ENCODE measurements around the gene MYOF. TPM values are rescaled to one million over a fixed set of nuclear protein-coding genes. Genes with fewer than 3 reads are reported as not detected.

MYOF gene
- total RNA-seq, 2 experiments from 2014 or later: 0.91 to 1.9 TPM

GRCh38 chr10:93403152-93404047 is 78.7 kb downstream of the MYOF start:
- Mint-ChIP-seq H3K27me3 (peaks cover 3% of the 10 kb centered on the region), H3K27ac (no peak overlapping the region), H3K9me3 (no peaks in the 10 kb centered on the region), H3K4me1 (peaks cover under 1% of the 10 kb centered on the region), H3K36me3 (no peaks in the 10 kb centered on the region), H3K4me3 (no peak overlapping the region)
- no peak for ATAC-seq (ENCODE audit: low read depth)
- no peak for DNase-seq
- POLR2A ChIA-PET: no interaction called here

DNA sequence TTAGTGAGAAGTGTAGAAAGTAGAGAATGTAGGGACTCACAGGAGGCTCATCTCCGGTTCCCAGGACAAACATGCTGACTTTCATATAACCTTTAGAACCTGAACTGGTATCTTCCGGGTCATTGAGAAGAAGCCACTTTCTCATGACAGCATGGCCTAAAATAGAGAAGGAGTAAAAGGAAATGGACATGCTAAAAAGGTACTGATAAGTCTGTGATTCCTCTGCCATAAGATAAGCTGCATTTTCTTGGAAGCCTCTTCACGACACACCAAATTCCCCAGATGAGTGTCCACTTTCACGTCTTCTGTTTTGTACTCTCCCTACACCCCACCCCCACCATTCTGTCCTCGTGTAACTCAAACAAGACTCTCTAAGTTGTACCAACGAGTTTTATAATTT is 79.9 kb downstream of the MYOF start:
- Mint-ChIP-seq H3K36me3 (no peaks in the 10 kb centered on the region), H3K4me3 (no peak overlapping the region), H3K27me3 (peaks cover 8% of the 10 kb centered on the region), H3K4me1 (no peaks in the 10 kb centered on the region), H3K27ac (no peak overlapping the region), H3K9me3 (no peaks in the 10 kb centered on the region)
- ATAC-seq (ENCODE audit: low read depth): no peak
- POLR2A ChIA-PET: no interaction called here
- no peak for DNase-seq

- Mint-ChIP-seq H3K4me1 (no peaks in the 10 kb centered on the region), H3K27ac (no peak overlapping the region), H3K4me3 (no peak overlapping the region), H3K36me3 (no peaks in the 10 kb centered on the region), H3K9me3 (no peaks in the 10 kb centered on the region), H3K27me3 (peaks cover 8% of the 10 kb centered on the region)
- ATAC-seq (ENCODE audit: low read depth): no peak
- DNase-seq: no peak
- POLR2A ChIA-PET: no interaction called here
Measured at GRCh38 chr10:93398528-93398927, 83.6 kb downstream of the MYOF start.

- no peaks in the 10 kb centered on the region for H3K36me3 Mint-ChIP-seq
- DNase-seq (no peak), ATAC-seq (ENCODE audit: low read depth) (no peak)
- no peaks in the 10 kb centered on the region for H3K4me1 Mint-ChIP-seq
- no peak overlapping the region for H3K27ac Mint-ChIP-seq
- no peaks in the 10 kb centered on the region for H3K9me3 Mint-ChIP-seq
- POLR2A ChIA-PET: no interaction called here
- H3K4me3 Mint-ChIP-seq: no peak overlapping the region
- H3K27me3 Mint-ChIP-seq: peaks cover 5% of the 10 kb centered on the region
Measured at GRCh38 chr10:93397020-93397419, 85.1 kb downstream of the MYOF start.

GRCh38 chr10:93393211-93393610 is 88.9 kb downstream of the MYOF start:
- Mint-ChIP-seq H3K4me1 (no peaks in the 10 kb centered on the region), H3K4me3 (no peak overlapping the region), H3K36me3 (no peaks in the 10 kb centered on the region), H3K27ac (no peak overlapping the region), H3K9me3 (no peaks in the 10 kb centered on the region), H3K27me3 (peaks cover 11% of the 10 kb centered on the region)
- DNase-seq (no peak), ATAC-seq (ENCODE audit: low read depth) (no peak)
- POLR2A ChIA-PET: no interaction called here

- ATAC-seq (ENCODE audit: low read depth) (no peak), DNase-seq (no peak)
- POLR2A ChIA-PET: no interaction called here
- peaks cover 2% of the 10 kb centered on the region for H3K9me3 Mint-ChIP-seq
- no peak overlapping the region for H3K27ac Mint-ChIP-seq
- peaks cover 3% of the 10 kb centered on the region for H3K36me3 Mint-ChIP-seq
- peaks cover 7% of the 10 kb centered on the region for H3K27me3 Mint-ChIP-seq
- peaks cover 8% of the 10 kb centered on the region for H3K4me1 Mint-ChIP-seq
- no peak overlapping the region for H3K4me3 Mint-ChIP-seq
Measured at GRCh38 chr10:93392121-93392520, 90.0 kb downstream of the MYOF start.

DNA sequence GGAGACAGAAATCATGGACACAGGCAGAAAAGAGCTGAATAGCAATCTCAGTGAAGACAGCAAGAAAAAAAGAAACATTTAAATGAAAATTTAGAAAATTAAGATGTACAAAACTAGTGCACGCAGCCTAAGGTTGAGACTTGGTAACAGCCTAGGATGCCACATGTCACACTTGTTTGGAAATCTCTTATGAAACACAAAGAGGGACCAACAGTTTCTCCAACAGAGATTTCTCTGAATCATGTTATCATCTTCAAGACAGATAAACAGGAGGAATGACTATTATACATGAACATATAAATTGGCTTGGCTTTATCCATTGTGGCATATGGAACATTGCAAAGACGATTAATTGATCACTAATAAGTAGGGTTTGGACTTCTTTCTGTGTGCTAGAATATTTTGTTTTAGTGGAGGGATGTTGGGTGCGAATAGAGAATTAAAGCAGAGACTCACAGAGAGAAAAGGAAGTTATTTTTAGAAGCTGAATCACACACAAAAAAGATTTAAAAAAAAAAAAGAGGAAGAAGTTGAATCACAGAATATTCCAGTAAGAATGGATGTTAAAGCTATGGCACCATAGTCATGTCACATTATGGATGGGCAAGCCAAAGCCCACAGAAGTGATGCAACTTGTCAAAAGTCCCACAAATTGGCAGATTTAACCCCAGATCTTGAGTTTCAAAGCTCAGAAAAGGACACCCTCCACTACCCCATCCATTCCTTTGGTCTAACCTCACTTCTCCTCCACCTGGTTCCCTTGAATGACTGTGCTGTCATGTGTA is 91.6 kb downstream of the MYOF start:
- DNase-seq (no peak), ATAC-seq (ENCODE audit: low read depth) (no peak)
- peaks cover 5% of the 10 kb centered on the region for H3K36me3 Mint-ChIP-seq
- H3K9me3 Mint-ChIP-seq: peaks cover 2% of the 10 kb centered on the region
- H3K27ac Mint-ChIP-seq: no peak overlapping the region
- H3K4me3 Mint-ChIP-seq: no peak overlapping the region
- POLR2A ChIA-PET: no interaction called here
- H3K27me3 Mint-ChIP-seq: peaks cover 7% of the 10 kb centered on the region
- H3K4me1 Mint-ChIP-seq: peaks cover 16% of the 10 kb centered on the region

- peaks cover 5% of the 10 kb centered on the region for H3K36me3 Mint-ChIP-seq
- peaks cover 2% of the 10 kb centered on the region for H3K9me3 Mint-ChIP-seq
- peaks cover 19% of the 10 kb centered on the region for H3K4me1 Mint-ChIP-seq
- DNase-seq (peak; percentile 36), ATAC-seq (ENCODE audit: low read depth) (peak; percentile 78)
- peak overlapping the region; percentile 86 for H3K27ac Mint-ChIP-seq
- peak overlapping the region; percentile 58 for H3K4me3 Mint-ChIP-seq
- H3K27me3 Mint-ChIP-seq: peaks cover 6% of the 10 kb centered on the region
- POLR2A ChIA-PET: interaction anchor here (1.2 to 1.3 kb wide), 2 partner anchors 27 to 109 kb away, joined by 3 read pairs; partner anchors contain the start of gene CEP55
Measured at GRCh38 chr10:93386631-93387369, 95.3 kb downstream of the MYOF start.

GRCh38 chr10:93385345-93385744 is 96.8 kb downstream of the MYOF start:
- H3K4me1 Mint-ChIP-seq: peaks cover 19% of the 10 kb centered on the region

GRCh38 chr10:93384006-93384405 is 98.1 kb downstream of the MYOF start:
- no peaks in the 10 kb centered on the region for H3K27me3 Mint-ChIP-seq
- H3K36me3 Mint-ChIP-seq: peaks cover 5% of the 10 kb centered on the region
- no peak overlapping the region for H3K27ac Mint-ChIP-seq
- POLR2A ChIA-PET: interaction anchor here (0.6 kb wide), 1 partner anchor 86 kb away, joined by 4 read pairs; no protein-coding TSS in a partner anchor
- peaks cover 29% of the 10 kb centered on the region for H3K4me1 Mint-ChIP-seq
- H3K4me3 Mint-ChIP-seq: no peak overlapping the region
- H3K9me3 Mint-ChIP-seq: peaks cover 2% of the 10 kb centered on the region
- no peak for DNase-seq
- no peak for ATAC-seq (ENCODE audit: low read depth)

More at GRCh38 chr10:93385345-93385744, 96.8 kb downstream of the MYOF start:
- no peak overlapping the region for H3K27ac Mint-ChIP-seq
- no peaks in the 10 kb centered on the region for H3K27me3 Mint-ChIP-seq
- H3K36me3 Mint-ChIP-seq: peaks cover 5% of the 10 kb centered on the region
- no peak overlapping the region for H3K4me3 Mint-ChIP-seq
- no peak for ATAC-seq (ENCODE audit: low read depth)
- H3K9me3 Mint-ChIP-seq: peaks cover 2% of the 10 kb centered on the region
- DNase-seq: no peak
- POLR2A ChIA-PET: interaction anchor here (1.4 kb wide), 1 partner anchor 28 kb away, joined by 4 read pairs; no protein-coding TSS in a partner anchor

DNA sequence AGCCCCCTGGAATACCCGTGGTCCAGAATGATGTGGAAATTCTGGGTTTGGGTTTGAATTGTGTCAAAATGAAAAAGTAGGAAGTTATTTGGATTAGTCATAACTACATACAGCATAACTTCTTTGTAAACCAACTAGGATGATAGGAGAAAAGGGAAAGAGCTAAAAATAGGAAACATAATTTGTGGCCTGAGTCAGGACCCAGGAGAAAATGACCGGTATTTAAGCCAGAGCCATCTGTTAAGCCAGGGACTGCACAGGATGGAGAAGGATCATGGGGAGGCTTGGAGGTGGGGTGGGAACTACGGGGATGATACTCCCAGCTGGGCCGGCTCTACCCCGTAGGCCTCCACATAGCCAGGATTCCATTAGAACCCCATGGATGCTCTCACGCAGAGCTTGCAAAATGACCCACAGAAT is 98.6 kb downstream of the MYOF start:
- peaks cover 2% of the 10 kb centered on the region for H3K9me3 Mint-ChIP-seq
- ATAC-seq (ENCODE audit: low read depth) (no peak), DNase-seq (no peak)
- peaks cover 5% of the 10 kb centered on the region for H3K36me3 Mint-ChIP-seq
- no peaks in the 10 kb centered on the region for H3K27me3 Mint-ChIP-seq
- peaks cover 31% of the 10 kb centered on the region for H3K4me1 Mint-ChIP-seq
- H3K4me3 Mint-ChIP-seq: no peak overlapping the region
- POLR2A ChIA-PET: interaction anchor here (0.6 kb wide), 1 partner anchor 86 kb away, joined by 4 read pairs; no protein-coding TSS in a partner anchor
- no peak overlapping the region for H3K27ac Mint-ChIP-seq

GRCh38 chr10:93379731-93380575 is 102.2 kb downstream of the MYOF start:
- no peak for DNase-seq
- H3K36me3 Mint-ChIP-seq: no peaks in the 10 kb centered on the region
- ATAC-seq (ENCODE audit: low read depth): peak; percentile 88
- POLR2A ChIA-PET: interaction anchor here (1.1 kb wide), 1 partner anchor 134 kb away, joined by 3 read pairs; no protein-coding TSS in a partner anchor
- H3K27ac Mint-ChIP-seq: peak overlapping the region; percentile 62
- H3K9me3 Mint-ChIP-seq: no peaks in the 10 kb centered on the region
- peak overlapping the region; percentile 29 for H3K4me3 Mint-ChIP-seq
- H3K4me1 Mint-ChIP-seq: peaks cover 15% of the 10 kb centered on the region
- no peaks in the 10 kb centered on the region for H3K27me3 Mint-ChIP-seq

Measured in activated naive CD8-positive, alpha-beta T cell treated with anti-CD3 and anti-CD28 coated beads, Interleukin-2, amount 10 ng/mL, durations not matched to agents 7 days and 5 days (primary cell).